Chondrocyte (in vitro differentiated cells): Measurements from ENCODE around the gene METTL13. TPM values are rescaled to one million over a fixed set of nuclear protein-coding genes. Genes with fewer than 3 reads are reported as not detected.

Experiments
- DNase-seq: peaks from one replicate; pipeline ENCODE4 v3.0.0; 2021; ENCODE audit warnings: mixed read lengths, low spot score
- H3K27ac Mint-ChIP-seq: one replicate; pipeline ENCODE4 v1.8.0; 2021; ENCODE audit warnings: mild to moderate bottlenecking, moderate library complexity, mixed read lengths; ENCODE audit not compliant: unreplicated experiment
- H3K27me3 Mint-ChIP-seq: 2 replicates; pipeline ENCODE4 v1.8.0; 2021; ENCODE audit warnings: low read depth, mixed read lengths
- H3K36me3 Mint-ChIP-seq: 2 replicates; pipeline ENCODE4 v1.8.0; 2021; ENCODE audit warnings: low read depth, mixed read lengths
- H3K4me1 Mint-ChIP-seq: 2 replicates; pipeline ENCODE4 v1.8.0; 2021; ENCODE audit warnings: low read depth, mild to moderate bottlenecking, mixed read lengths
- H3K4me3 Mint-ChIP-seq: one replicate; pipeline ENCODE4 v1.8.0; 2021; ENCODE audit warnings: mild to moderate bottlenecking, moderate library complexity, mixed read lengths; ENCODE audit not compliant: unreplicated experiment
- H3K9me3 Mint-ChIP-seq: 2 replicates; pipeline ENCODE4 v1.8.0; 2021; ENCODE audit warnings: low read depth, mixed read lengths
- CTCF ChIP-seq: fragments of 200-600 bp; sonication (generic); IDR thresholded peaks from 2 replicates; pipeline ENCODE4 v1.5.0; 2021; ENCODE audit warnings: antibody characterized with exemption, mild to moderate bottlenecking, moderate library complexity
- total RNA-seq: library from RNA; stranded (reverse); gene quantifications from 3 replicates; pipeline ENCODE4 v1.2.1, GENCODE V29; 2021

The METTL13 gene
- total RNA-seq, 1 donor from 2014 or later: 21.4 TPM

GRCh38 chr1:171845998-171846397 is 64.5 kb downstream of the METTL13 start:
- TF ChIP-seq CTCF: no peak

More at GRCh38 chr1:171845998-171846397, 64.5 kb downstream of the METTL13 start:
- no peak for DNase-seq
- Mint-ChIP-seq H3K36me3 (no peaks in the 10 kb centered on the region), H3K9me3 (no peaks in the 10 kb centered on the region), H3K27ac (no peak overlapping the region), H3K4me1 (peaks cover 11% of the 10 kb centered on the region), H3K27me3 (peaks cover 17% of the 10 kb centered on the region), H3K4me3 (no peak overlapping the region)

Other genes starting within 250 kb of the METTL13 start
- 0.12 to 0.27 TPM in 2 of 3 replicates, not detected in the other for gene MYOCOS, start 159.4 kb upstream of the METTL13 start, total RNA-seq
- gene MYOC, start 129.0 kb upstream of the METTL13 start, total RNA-seq: not detected in 3 replicates
- gene VAMP4, start 39.6 kb upstream of the METTL13 start, total RNA-seq: 14.8 to 17.7 TPM (median 16.7 TPM) in 3 replicates
- 11.7 to 23.7 TPM (median 12.4 TPM) in 3 replicates for gene DNM3, start 59.8 kb downstream of the METTL13 start, total RNA-seq